K562 (cell line): ENCODE results near the gene THAP2. TPM values are rescaled to one million over a fixed set of nuclear protein-coding genes. Genes with fewer than 3 reads are reported as not detected.

Source experiments
- CBX3 ChIP-seq, 2 experiments: IDR thresholded peaks; 1 replicate in 1 of 2; 2 replicates in 1 of 2; pipeline ENCODE4 v1.6.1; 2012; ENCODE audit warnings: inconsistent platforms in 2 of 2, low read length in 2 of 2, borderline replicate concordance in 1 of 2, control low read depth in 1 of 2
- CCNT2 ChIP-seq: IDR thresholded peaks from 2 replicates; pipeline ENCODE4 v1.6.1; 2011; ENCODE audit warnings: borderline replicate concordance, low read depth, mild to moderate bottlenecking, moderate library complexity, mixed read lengths, low read length; ENCODE audit not compliant: insufficient read length; ENCODE audit errors: extremely low read depth
- GATAD2A ChIP-seq: fragments of 450-650 bp; IDR thresholded peaks from 2 replicates; pipeline ENCODE4 v1.6.1; 2017
- HMGN3 ChIP-seq: IDR thresholded peaks from 2 replicates; pipeline ENCODE4 v1.6.1; 2011; ENCODE audit warnings: borderline replicate concordance, low read depth, mild to moderate bottlenecking, mixed read lengths, low read length; ENCODE audit not compliant: insufficient read length; ENCODE audit errors: extremely low read depth
- HMGXB4 ChIP-seq: sonication (generic); formaldehyde crosslinking; IDR thresholded peaks from 2 replicates; pipeline ENCODE4 v1.8.1; 2023; ENCODE audit warnings: mild to moderate bottlenecking, missing genetic modification reagents
- HNRNPH1 ChIP-seq: fragments of 200-400 bp; formaldehyde crosslinking; optimal IDR thresholded peaks from 2 replicates; pipeline ENCODE3; 2017; ENCODE audit warnings: low read depth, mild to moderate bottlenecking, low read length, moderate library complexity
- ID3 ChIP-seq, 2 experiments: fragments of 250-450 bp in 1 of 2; fragments of 450-650 bp in 1 of 2; sonication (Bioruptor Pico) in 1 of 2; IDR thresholded peaks; 2 replicates each; pipeline versions ENCODE4 v1.6.1 to v1.8.0; 2016 to 2021; ENCODE audit warnings: mild to moderate bottlenecking in 2 of 2, moderate library complexity in 2 of 2, missing compliant biosample characterization in 1 of 2, missing genetic modification characterization in 1 of 2
- KLF1 ChIP-seq: fragments of 450-650 bp; IDR thresholded peaks from 2 replicates; pipeline ENCODE4 v1.6.1; 2016; ENCODE audit warnings: missing genetic modification characterization, missing compliant biosample characterization
- NFRKB ChIP-seq: fragments of 450-650 bp; IDR thresholded peaks from 2 replicates; pipeline ENCODE4 v1.6.1; 2016; ENCODE audit warnings: low read depth
- NR4A1 ChIP-seq, 2 experiments: fragments of 250-450 bp in 1 of 2; fragments of 450-650 bp in 1 of 2; sonication (Bioruptor Pico) in 1 of 2; IDR thresholded peaks; 2 replicates each; pipeline versions ENCODE4 v1.4.0 to v1.6.1; 2016 to 2020; ENCODE audit warnings: mild to moderate bottlenecking in 2 of 2, missing compliant biosample characterization in 1 of 2, missing genetic modification characterization in 1 of 2, moderate library complexity in 1 of 2
- RBM34 ChIP-seq: fragments of 200-400 bp; formaldehyde crosslinking; IDR thresholded peaks from 2 replicates; pipeline ENCODE4 v1.6.1; 2018; ENCODE audit warnings: low read length, borderline replicate concordance; ENCODE audit not compliant: insufficient read depth
- SRSF3 ChIP-seq: fragments of 200-400 bp; formaldehyde crosslinking; IDR thresholded peaks from 2 replicates; pipeline ENCODE4 v1.6.1; 2016; ENCODE audit warnings: mild to moderate bottlenecking, low read length, moderate library complexity; ENCODE audit not compliant: insufficient read depth
- TOE1 ChIP-seq, 2 experiments: fragments of 450-650 bp in 1 of 2; sonication (generic) in 1 of 2; formaldehyde crosslinking in 1 of 2; IDR thresholded peaks; 2 replicates each; pipeline versions ENCODE4 v1.7.1 to v1.8.0; 2016 to 2022; ENCODE audit warnings: borderline replicate concordance in 2 of 2, mild to moderate bottlenecking in 2 of 2, antibody characterized with exemption in 1 of 2, inconsistent platforms in 1 of 2, low read depth in 1 of 2, missing genetic modification reagents in 1 of 2, moderate library complexity in 1 of 2
- YBX1 ChIP-seq: fragments of 450-650 bp; IDR thresholded peaks from 2 replicates; pipeline ENCODE4 v1.7.1; 2016; ENCODE audit warnings: mild to moderate bottlenecking
- ZNF583 ChIP-seq: fragments of 250-450 bp; sonication (Bioruptor Pico); IDR thresholded peaks from 2 replicates; pipeline ENCODE4 v1.4.0; 2020
- ZNF592 ChIP-seq: fragments of 450-650 bp; IDR thresholded peaks from 2 replicates; pipeline ENCODE4 v1.6.1; 2017; ENCODE audit warnings: antibody characterized with exemption, mild to moderate bottlenecking
- polyA plus RNA-seq, 8 experiments: library from polyadenylated mRNA; depleted of rRNA in 4 of 8; stranded (reverse) in 5 of 8; unstranded in 3 of 8; fragments of >200 nt; fragmentation: Nextera tagmentation in 2 of 8; fragmentation: Illumina TruSeq in 1 of 8; extraction: Ambion mirVana in 2 of 8; extraction: Trizol in 1 of 8; gene quantifications; 2 replicates each; pipeline versions ENCODE4 v1.2.1 to v1.2.3, GENCODE V29; 2011 to 2014; ENCODE audit warnings: inconsistent platforms in 1 of 8, missing spikeins in 1 of 8
- total RNA-seq, 7 experiments: library from RNA; depleted of rRNA in 6 of 7; stranded (reverse); fragments of >200 nt in 6 of 7; fragmentation: Illumina TruSeq in 2 of 7; extraction: Trizol in 2 of 7; gene quantifications; 2 replicates each; pipeline versions ENCODE4 v1.2.1 to v1.2.3, GENCODE V29; 2011 to 2021; ENCODE audit warnings: low replicate concordance in 1 of 7
- TF ChIP-seq, protein P1 (sequence below): fragments of 450-650 bp; IDR thresholded peaks from 2 replicates; pipeline ENCODE4 v1.6.1; 2018; ENCODE audit warnings: mild to moderate bottlenecking, low read depth; ENCODE audit not compliant: partially characterized antibody

The THAP2 gene
- total and polyA plus RNA-seq, 9 of the 15 experiments (the other 6 are each of a cell fraction or from before 2014, with no cell fraction given): 1.8 to 18.9 (median 7.3) TPM

GRCh38 chr12:71653137-71653536, 11.0 kb upstream of the THAP2 start (continued):
- TF ChIP-seq ZNF592 (no peak), NR4A1 (CRISPR knock-in tag; IDR thresholded peaks at IDR 0.05) (no peak), NR4A1 (tag; IDR thresholded peaks at IDR 0.05) (no peak), ID3 (CRISPR knock-in tag; IDR thresholded peaks at IDR 0.05) (no peak), ID3 (tag; IDR thresholded peaks at IDR 0.05) (no peak), TOE1 (IDR thresholded peaks at IDR 0.05; ENCODE audit: borderline replicate concordance) (no peak), TOE1 (CRISPR knock-in tag; IDR thresholded peaks at IDR 0.05; ENCODE audit: borderline replicate concordance, low read depth) (no peak), NFRKB (no peak), CCNT2 (no peak), RBM34 (no peak), HNRNPH1 (no peak), HMGN3 (no peak), SRSF3 (no peak), KLF1 (no peak), ZNF583 (CRISPR knock-in tag) (no peak), CBX3 (IDR thresholded peaks at IDR 0.05; ENCODE audit: borderline replicate concordance in 1 of 2, low read length in 2 of 2) (peak in 1 of 2 experiments; percentile 82; a peak in 2 of 3 replicates), HMGXB4 (CRISPR knock-in tag) (no peak), GATAD2A (no peak), YBX1 (no peak)
- TF ChIP-seq, protein P1, sequence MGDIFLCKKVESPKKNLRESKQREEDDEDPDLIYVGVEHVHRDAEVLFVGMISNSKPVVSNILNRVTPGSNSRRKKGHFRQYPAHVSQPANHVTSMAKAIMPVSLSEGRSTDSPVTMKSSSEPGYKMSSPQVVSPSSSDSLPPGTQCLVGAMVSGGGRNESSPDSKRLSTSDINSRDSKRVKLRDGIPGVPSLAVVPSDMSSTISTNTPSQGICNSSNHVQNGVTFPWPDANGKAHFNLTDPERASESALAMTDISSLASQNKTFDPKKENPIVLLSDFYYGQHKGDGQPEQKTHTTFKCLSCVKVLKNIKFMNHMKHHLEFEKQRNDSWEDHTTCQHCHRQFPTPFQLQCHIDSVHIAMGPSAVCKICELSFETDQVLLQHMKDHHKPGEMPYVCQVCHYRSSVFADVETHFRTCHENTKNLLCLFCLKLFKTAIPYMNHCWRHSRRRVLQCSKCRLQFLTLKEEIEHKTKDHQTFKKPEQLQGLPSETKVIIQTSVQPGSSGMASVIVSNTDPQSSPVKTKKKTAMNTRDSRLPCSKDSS: peak; percentile 64
